ENCODE results near the gene TRIM24.

- no peak for TF ChIP-seq CTCF (IDR thresholded peaks at IDR 0.05)
- no peak for TF ChIP-seq POLR2A (IDR thresholded peaks at IDR 0.05)
These were observed 153.6 kb downstream of the TRIM24 start for GRCh38 chr7:138613630-138614029.
